BJ (cell line): ENCODE measurements around the gene DNMT3A. TPM values are rescaled to one million over a fixed set of nuclear protein-coding genes. Genes with fewer than 3 reads are reported as not detected.

Source experiments
- CTCF ChIA-PET: fragments of 350-600 bp; formaldehyde crosslinking; extraction: SDS; loops from one replicate; lab custom pipeline; 2021; ENCODE audit warnings: antibody characterized with exemption, inconsistent platforms; lab: Yijun Ruan, JAX
- POLR2A ChIA-PET: fragments of 300-600 bp; sonication (Branson Sonifier 250); formaldehyde crosslinking; extraction: SDS; loops from one replicate; lab custom pipeline; 2021; ENCODE audit warnings: antibody characterized with exemption; lab: Charles Lee
- DNase-seq: peaks from one replicate; pipeline ENCODE4 v3.0.0-alpha.2; 2011; ENCODE audit warnings: low read depth
- H3K27me3 ChIP-seq: 2 replicates; pipeline ENCODE4 v1.6.0; 2011; ENCODE audit warnings: low read length; ENCODE audit not compliant: control insufficient read depth, insufficient read depth
- H3K36me3 ChIP-seq: 2 replicates; pipeline ENCODE4 v1.5.1; 2011; ENCODE audit warnings: low read length; ENCODE audit not compliant: control insufficient read depth, insufficient read depth
- H3K4me3 ChIP-seq: 2 replicates; pipeline ENCODE4 v1.5.1; 2011; ENCODE audit warnings: low read depth, mild to moderate bottlenecking, control low read depth, low read length
- polyA plus RNA-seq: library from polyadenylated mRNA; depleted of rRNA; stranded (reverse); fragments of >200 nt; gene quantifications from 2 replicates; pipeline ENCODE4 v1.2.3, GENCODE V29; 2011
- TF ChIP-seq, protein P1 (sequence below): IDR thresholded peaks from 2 replicates; pipeline ENCODE4 v1.5.1; 2011; ENCODE audit warnings: low read depth, mild to moderate bottlenecking, control low read depth, inconsistent platforms, low read length, moderate library complexity; ENCODE audit not compliant: insufficient read depth

Gene DNMT3A
- polyA plus RNA-seq, 1 experiment: 3.0 TPM

DNA sequence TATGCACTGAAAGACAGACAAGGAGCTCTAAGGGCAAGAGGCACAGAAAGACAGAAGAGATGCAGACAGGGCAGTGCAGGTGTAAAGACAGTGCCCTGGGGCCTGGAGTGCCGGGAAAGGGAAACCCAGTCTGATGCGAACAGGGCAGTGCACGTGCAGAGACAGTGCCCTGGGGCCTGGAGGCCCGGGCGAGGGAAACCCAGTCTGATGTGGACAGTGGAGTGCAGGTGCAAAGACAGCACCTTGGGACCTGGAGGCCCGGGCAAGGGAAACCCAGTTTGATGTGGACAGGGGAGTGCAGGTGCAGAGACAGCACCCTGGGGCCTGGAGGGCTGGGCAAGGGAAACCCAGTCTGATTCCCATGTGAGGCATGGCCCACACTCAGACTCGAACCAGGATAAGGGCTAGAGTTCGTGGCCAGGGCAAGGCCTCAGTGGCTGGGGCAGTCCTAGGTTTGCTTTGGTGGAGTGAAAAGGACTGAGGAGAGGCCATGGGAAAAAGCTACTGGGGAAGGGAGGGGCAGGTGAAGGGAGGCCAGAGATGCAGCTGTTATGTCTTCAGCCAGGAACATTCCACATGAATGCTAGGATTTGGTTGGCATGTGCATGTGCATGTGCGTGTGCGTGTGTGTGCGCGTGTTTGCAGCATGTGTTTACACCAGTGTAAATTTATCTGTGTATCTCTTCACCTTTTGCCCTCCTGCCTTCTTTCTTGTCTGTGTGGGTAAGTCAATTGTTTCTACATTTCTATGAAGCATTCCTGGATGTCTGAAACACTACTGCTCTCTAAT lies 39.1 kb upstream of the DNMT3A start:
- no peak overlapping the region for H3K4me3 ChIP-seq
- H3K36me3 ChIP-seq: no peaks in the 10 kb centered on the region
- POLR2A ChIA-PET: no interaction called here
- TF ChIP-seq, protein P1, sequence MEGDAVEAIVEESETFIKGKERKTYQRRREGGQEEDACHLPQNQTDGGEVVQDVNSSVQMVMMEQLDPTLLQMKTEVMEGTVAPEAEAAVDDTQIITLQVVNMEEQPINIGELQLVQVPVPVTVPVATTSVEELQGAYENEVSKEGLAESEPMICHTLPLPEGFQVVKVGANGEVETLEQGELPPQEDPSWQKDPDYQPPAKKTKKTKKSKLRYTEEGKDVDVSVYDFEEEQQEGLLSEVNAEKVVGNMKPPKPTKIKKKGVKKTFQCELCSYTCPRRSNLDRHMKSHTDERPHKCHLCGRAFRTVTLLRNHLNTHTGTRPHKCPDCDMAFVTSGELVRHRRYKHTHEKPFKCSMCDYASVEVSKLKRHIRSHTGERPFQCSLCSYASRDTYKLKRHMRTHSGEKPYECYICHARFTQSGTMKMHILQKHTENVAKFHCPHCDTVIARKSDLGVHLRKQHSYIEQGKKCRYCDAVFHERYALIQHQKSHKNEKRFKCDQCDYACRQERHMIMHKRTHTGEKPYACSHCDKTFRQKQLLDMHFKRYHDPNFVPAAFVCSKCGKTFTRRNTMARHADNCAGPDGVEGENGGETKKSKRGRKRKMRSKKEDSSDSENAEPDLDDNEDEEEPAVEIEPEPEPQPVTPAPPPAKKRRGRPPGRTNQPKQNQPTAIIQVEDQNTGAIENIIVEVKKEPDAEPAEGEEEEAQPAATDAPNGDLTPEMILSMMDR: no peak
- no peak for DNase-seq
- CTCF ChIA-PET: interaction anchor here (1.4 to 1.7 kb wide), 2 partner anchors 19 to 186 kb away, joined by 3 to 5 read pairs; no protein-coding TSS in a partner anchor
- no peaks in the 10 kb centered on the region for H3K27me3 ChIP-seq

DNA sequence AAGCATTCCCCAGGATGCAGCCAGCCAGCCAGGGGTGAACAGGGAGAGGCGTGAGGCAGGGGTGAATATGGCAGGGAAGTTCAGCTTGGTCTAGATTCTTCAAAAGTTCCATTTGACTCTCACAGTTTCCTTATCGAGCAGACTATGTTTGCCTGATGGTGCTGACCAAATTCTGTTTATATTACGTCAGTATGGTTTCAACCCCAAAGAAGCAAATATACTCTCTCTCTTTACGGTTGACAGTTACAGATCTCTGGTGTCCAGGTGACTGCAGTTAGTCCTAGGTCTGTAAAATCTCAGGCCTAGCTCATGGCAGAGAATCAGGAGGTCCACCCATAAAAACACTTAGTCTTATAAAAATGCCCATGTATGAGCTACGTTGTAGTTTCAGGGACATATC lies 38.3 kb upstream of the DNMT3A start:
- Histone ChIP-seq H3K36me3 (no peaks in the 10 kb centered on the region), H3K27me3 (no peaks in the 10 kb centered on the region; the same call in 1 of the 2 replicates), H3K4me3 (no peak overlapping the region)
- TF ChIP-seq, protein P1: no peak
- DNase-seq: no peak
- ChIA-PET CTCF (interaction anchor here (1.7 kb wide), 1 partner anchor 18 kb away, joined by 5 read pairs; no protein-coding TSS in a partner anchor), POLR2A (no interaction called here)

DNA sequence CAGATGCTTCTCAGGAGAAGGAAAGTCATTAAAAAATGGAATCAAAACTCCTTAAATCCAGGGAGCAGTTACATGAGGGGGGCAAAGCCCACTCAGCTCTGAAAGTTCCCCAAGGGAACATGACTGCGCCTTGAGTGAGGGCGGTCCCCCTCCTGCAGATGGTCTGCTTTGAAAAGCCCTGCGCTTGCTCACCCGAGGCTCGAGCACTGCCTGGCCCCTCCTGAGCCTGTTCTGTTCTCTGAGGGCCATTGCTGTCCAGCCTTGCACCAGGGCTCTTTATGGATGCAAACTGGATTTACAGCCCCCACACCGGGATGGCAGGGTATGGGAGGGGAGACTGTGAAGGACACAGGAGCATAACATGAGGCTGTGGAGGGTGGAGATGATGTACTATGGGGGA lies 37.8 kb upstream of the DNMT3A start:
- ChIA-PET CTCF (interaction anchor here (1.7 kb wide), 1 partner anchor 17 kb away, joined by 5 read pairs; no protein-coding TSS in a partner anchor), POLR2A (no interaction called here)
- TF ChIP-seq, protein P1: no peak
- DNase-seq: no peak
- H3K27me3 ChIP-seq: no peaks in the 10 kb centered on the region; the same call in 1 of the 2 replicates
- H3K36me3 ChIP-seq: no peaks in the 10 kb centered on the region
- H3K4me3 ChIP-seq: no peak overlapping the region

DNA sequence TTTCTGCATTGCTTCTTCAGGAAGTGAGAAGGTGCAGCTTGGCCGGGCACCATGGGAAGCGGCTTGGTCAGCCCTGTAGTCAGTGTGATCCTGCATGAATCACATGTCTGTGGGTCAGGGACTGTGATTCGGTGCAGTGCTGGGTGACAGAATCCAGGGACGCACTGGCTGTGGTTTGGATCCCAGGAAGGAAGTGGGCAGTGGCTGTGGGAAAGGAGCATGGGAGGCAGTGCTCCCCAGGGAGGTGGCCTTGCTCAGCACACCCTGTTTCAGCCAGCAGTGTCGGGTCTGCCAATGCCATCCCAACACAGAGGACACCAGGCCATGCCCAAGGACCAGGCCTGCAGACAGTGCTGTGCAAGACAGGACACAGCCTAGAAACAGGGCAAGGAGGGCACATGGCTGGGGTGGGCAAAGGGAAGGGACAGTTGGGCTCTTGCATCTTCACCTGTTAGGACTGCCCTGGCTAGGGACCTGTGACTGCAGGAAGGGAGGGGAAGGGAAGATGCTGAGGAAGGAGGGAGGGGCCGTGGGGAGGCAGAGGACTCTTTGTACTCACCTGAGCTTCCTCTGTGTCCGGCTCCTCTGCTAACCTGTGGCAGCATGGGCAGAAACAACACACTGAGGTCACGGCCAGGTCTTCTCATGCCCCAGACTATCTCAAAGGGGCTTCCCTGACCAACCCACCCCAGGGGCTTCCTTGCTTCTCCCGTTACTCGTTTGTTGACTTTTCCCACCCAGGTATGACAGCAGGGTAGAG lies 37.2 kb upstream of the DNMT3A start:
- TF ChIP-seq, protein P1: no peak
- ChIA-PET POLR2A (no interaction called here), CTCF (interaction anchor here (1.7 to 4.8 kb wide), 3 partner anchors 12 to 18 kb away, joined by 5 to 41 read pairs (median 37); no protein-coding TSS in a partner anchor)
- H3K36me3 ChIP-seq: no peaks in the 10 kb centered on the region
- H3K27me3 ChIP-seq: no peaks in the 10 kb centered on the region; the same call in 1 of the 2 replicates
- no peak overlapping the region for H3K4me3 ChIP-seq
- DNase-seq: no peak
